OCI-LY1 (cell line): ENCODE results near the gene TSPAN12.

ENCODE experiments used
- CTCF ChIP-seq: fragments of 200-600 bp; sonication (generic), shearing (Covaris generic); IDR thresholded peaks from 2 replicates; pipeline ENCODE4 v1.5.1; 2017; ENCODE audit warnings: mild to moderate bottlenecking, antibody characterized with exemption, low read length, moderate library complexity, mixed read lengths
- EZH2 ChIP-seq: fragments of 200-600 bp; sonication (generic), shearing (Covaris generic); IDR thresholded peaks from 2 replicates; pipeline ENCODE4 v1.8.0; 2017; ENCODE audit warnings: borderline replicate concordance, mixed run types, mild to moderate bottlenecking, antibody characterized with exemption, low read length, moderate library complexity, mixed read lengths

GRCh38 chr7:120834726-120835125, 23.2 kb downstream of the TSPAN12 start:
- TF ChIP-seq EZH2 (no peak), CTCF (no peak)
